ENCODE data around the gene CNPY3.

DNA sequence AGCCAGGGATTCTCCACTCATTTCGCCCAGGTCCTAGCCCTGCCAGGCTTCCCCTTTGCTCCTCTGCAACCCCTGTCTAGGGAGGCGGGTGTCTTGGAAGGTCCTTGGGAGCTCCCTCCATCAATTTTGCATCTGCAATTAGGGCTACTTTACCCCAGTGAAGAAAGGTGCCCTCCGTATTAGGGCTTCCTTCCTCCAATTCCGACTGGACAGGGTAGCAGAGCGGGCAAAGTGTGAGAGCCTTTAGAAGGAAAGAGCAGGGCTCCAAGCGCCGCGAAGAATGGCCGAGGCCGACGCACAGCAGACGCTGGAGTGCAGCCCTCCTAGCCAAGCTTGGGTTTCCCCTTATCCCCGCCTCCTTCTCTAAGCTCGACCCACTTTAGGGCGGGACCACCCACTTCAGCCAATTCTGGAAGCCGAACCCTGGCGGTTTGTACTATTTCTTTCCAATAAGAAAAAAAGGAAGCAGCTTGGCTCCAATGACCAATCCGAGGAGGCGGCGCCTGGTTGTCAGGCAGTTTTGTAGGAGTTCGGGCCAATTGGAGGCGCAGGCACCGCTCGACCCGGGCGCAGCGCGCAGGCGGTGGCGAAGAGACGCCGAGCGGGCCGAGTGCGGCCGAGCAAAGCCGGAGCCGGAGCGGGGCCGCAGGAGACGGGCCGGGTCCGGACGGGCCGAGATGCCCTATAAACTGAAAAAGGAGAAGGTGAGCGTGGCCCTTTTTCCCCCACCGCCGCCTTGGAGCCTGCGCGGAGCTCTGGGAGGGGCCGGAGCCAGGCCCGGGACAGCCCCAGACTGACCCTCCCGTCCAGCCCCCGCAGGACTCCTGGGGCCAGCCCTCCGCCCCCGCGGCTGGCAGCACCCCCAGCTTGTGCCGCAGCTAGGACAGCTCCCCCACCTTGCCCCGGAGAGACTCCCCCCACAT is 55.0 kb downstream of the CNPY3 start, which contains the start of gene PPP2R5D:
- TF ChIP-seq, protein P1, sequence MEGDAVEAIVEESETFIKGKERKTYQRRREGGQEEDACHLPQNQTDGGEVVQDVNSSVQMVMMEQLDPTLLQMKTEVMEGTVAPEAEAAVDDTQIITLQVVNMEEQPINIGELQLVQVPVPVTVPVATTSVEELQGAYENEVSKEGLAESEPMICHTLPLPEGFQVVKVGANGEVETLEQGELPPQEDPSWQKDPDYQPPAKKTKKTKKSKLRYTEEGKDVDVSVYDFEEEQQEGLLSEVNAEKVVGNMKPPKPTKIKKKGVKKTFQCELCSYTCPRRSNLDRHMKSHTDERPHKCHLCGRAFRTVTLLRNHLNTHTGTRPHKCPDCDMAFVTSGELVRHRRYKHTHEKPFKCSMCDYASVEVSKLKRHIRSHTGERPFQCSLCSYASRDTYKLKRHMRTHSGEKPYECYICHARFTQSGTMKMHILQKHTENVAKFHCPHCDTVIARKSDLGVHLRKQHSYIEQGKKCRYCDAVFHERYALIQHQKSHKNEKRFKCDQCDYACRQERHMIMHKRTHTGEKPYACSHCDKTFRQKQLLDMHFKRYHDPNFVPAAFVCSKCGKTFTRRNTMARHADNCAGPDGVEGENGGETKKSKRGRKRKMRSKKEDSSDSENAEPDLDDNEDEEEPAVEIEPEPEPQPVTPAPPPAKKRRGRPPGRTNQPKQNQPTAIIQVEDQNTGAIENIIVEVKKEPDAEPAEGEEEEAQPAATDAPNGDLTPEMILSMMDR (IDR thresholded peaks at IDR 0.05) = no peak
- TF ChIP-seq EZH2phosphoT487 (IDR thresholded peaks at IDR 0.05) (no peak), EZH2 (IDR thresholded peaks at IDR 0.05) (no peak)

All from neural progenitor cell (in vitro differentiated cells).